ENCODE results near the gene SFXN1. TPM values are rescaled to one million over a fixed set of nuclear protein-coding genes. Genes with fewer than 3 reads are reported as not detected.

The SFXN1 gene
- total RNA-seq, 1 experiment from 2014 or later, result 88.3 TPM

- BruUV-seq (replicated peaks), result no TSS peak
- ATAC-seq, result no peak
Observed at GRCh38 chr5:175471628-175472027, 6.7 kb upstream of the SFXN1 start.

GRCh38 chr5:175472378-175472777, 6.0 kb upstream of the SFXN1 start:
- ATAC-seq, result no peak
- intact Hi-C loops (cut with micrococcal nuclease; ENCODE audit: unreplicated experiment), result no loop called here
- no peak for DNase-seq (ENCODE audit: low read depth, low spot score)
- H3K27ac ChIP-seq (ENCODE audit: low read length), result no peak overlapping the region
- H3K36me3 ChIP-seq (ENCODE audit: control insufficient read depth, insufficient read depth, low read length), result no peaks in the 10 kb centered on the region
- ChIA-PET POLR2A (no interaction called here), CTCF (no interaction called here)
- H3K4me3 ChIP-seq (ENCODE audit: low read depth in 2 of 2, low read length in 2 of 2), result no peak overlapping the region
- no TSS peak for BruUV-seq (replicated peaks)
- no peak for TF ChIP-seq SIN3A (IDR thresholded peaks at IDR 0.05; ENCODE audit: borderline replicate concordance, insufficient read depth, low read depth, low read length)
- no peak for TF ChIP-seq POLR2AphosphoS5 (IDR thresholded peaks at IDR 0.05; ENCODE audit: low read depth, low read length)
- TF ChIP-seq TCF7L2 (IDR thresholded peaks at IDR 0.05; ENCODE audit: low read depth, low read length), result no peak
- TF ChIP-seq, protein P1, sequence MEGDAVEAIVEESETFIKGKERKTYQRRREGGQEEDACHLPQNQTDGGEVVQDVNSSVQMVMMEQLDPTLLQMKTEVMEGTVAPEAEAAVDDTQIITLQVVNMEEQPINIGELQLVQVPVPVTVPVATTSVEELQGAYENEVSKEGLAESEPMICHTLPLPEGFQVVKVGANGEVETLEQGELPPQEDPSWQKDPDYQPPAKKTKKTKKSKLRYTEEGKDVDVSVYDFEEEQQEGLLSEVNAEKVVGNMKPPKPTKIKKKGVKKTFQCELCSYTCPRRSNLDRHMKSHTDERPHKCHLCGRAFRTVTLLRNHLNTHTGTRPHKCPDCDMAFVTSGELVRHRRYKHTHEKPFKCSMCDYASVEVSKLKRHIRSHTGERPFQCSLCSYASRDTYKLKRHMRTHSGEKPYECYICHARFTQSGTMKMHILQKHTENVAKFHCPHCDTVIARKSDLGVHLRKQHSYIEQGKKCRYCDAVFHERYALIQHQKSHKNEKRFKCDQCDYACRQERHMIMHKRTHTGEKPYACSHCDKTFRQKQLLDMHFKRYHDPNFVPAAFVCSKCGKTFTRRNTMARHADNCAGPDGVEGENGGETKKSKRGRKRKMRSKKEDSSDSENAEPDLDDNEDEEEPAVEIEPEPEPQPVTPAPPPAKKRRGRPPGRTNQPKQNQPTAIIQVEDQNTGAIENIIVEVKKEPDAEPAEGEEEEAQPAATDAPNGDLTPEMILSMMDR (IDR thresholded peaks at IDR 0.05), result no peak
- TF ChIP-seq REST (IDR thresholded peaks at IDR 0.05; ENCODE audit: insufficient read depth in 1 of 2, low read depth in 2 of 2, low read length in 1 of 2), result no peak
- in situ Hi-C loops (cut with HindIII; ENCODE audit: low pct_unique_long_range_greater_than_20kb, low sequenced_read_pairs), result no loop called here
- peaks cover 27% of the 10 kb centered on the region for H3K27me3 ChIP-seq (ENCODE audit: control insufficient read depth, insufficient read depth, low read length)
- H3K9me3 ChIP-seq (ENCODE audit: control insufficient read depth, insufficient read depth, low read depth, low read length), result no peaks in the 10 kb centered on the region
- H3K4me1 ChIP-seq (ENCODE audit: control insufficient read depth, insufficient read depth, low read length), result no peaks in the 10 kb centered on the region

More at GRCh38 chr5:175471628-175472027, 6.7 kb upstream of the SFXN1 start:
- DNase-seq (ENCODE audit: low read depth, low spot score), result no peak
- Histone ChIP-seq H3K27me3 (ENCODE audit: control insufficient read depth, insufficient read depth, low read length) (peaks cover 33% of the 10 kb centered on the region), H3K9me3 (ENCODE audit: control insufficient read depth, insufficient read depth, low read depth, low read length) (no peaks in the 10 kb centered on the region), H3K4me1 (ENCODE audit: control insufficient read depth, insufficient read depth, low read length) (no peaks in the 10 kb centered on the region), H3K4me3 (ENCODE audit: low read depth in 2 of 2, low read length in 2 of 2) (no peak overlapping the region), H3K36me3 (ENCODE audit: control insufficient read depth, insufficient read depth, low read length) (no peaks in the 10 kb centered on the region), H3K27ac (ENCODE audit: low read length) (no peak overlapping the region)
- intact Hi-C loops (cut with micrococcal nuclease; ENCODE audit: unreplicated experiment) (no loop called here), in situ Hi-C loops (cut with HindIII; ENCODE audit: low pct_unique_long_range_greater_than_20kb, low sequenced_read_pairs) (no loop called here)
- ChIA-PET POLR2A (no interaction called here), CTCF (no interaction called here)
- no peak for TF ChIP-seq REST (IDR thresholded peaks at IDR 0.05; ENCODE audit: insufficient read depth in 1 of 2, low read depth in 2 of 2, low read length in 1 of 2)
- TF ChIP-seq, protein P1 (IDR thresholded peaks at IDR 0.05), result no peak
- TF ChIP-seq TCF7L2 (IDR thresholded peaks at IDR 0.05; ENCODE audit: low read depth, low read length), result no peak
- TF ChIP-seq POLR2AphosphoS5 (IDR thresholded peaks at IDR 0.05; ENCODE audit: low read depth, low read length), result no peak
- TF ChIP-seq SIN3A (IDR thresholded peaks at IDR 0.05; ENCODE audit: borderline replicate concordance, insufficient read depth, low read depth, low read length), result no peak
